K562 (cell line): ENCODE results near the gene MAP1A. TPM values are rescaled to one million over a fixed set of nuclear protein-coding genes. Genes with fewer than 3 reads are reported as not detected.
A peak's percentile ranks its signal among the peaks of the same experiment; 100 is the strongest.

Experiments
- ATAC-seq: fragments of 200-7000 bp; cut with Tn5 transposase; 3 replicates; pipeline ENCODE4 v1.9.1; 2020; ENCODE audit warnings: moderate library complexity
- BruUV-seq: library from RNA; stranded (reverse); fragments of 400-500 nt; replicated peaks from 2 replicates; lab custom pipeline; 2021; lab: Mats Ljungman, UMichigan
- CTCF ChIA-PET: fragments of 300-600 bp; formaldehyde crosslinking; extraction: SDS; loops from one replicate; lab custom pipeline; 2021; ENCODE audit warnings: low intra/inter-chr PET ratio; lab: Yijun Ruan, JAX
- POLR2A ChIA-PET: fragments of 300-600, 350-650 bp; sonication (Branson Sonifier 250); formaldehyde crosslinking; extraction: SDS; loops from one replicate; lab custom pipeline; 2021; ENCODE audit warnings: antibody characterized with exemption, inconsistent platforms; lab: Yijun Ruan, JAX
- DNase-seq, 4 experiments: peaks; one replicate each; pipeline versions ENCODE4 v3.0.0 to v3.0.0-alpha.2; 2011 to 2018; ENCODE audit warnings: low spot score in 3 of 4, mixed read lengths in 3 of 4; ENCODE audit errors: extremely low read depth in 1 of 4
- FAIRE-seq: peaks from 2 replicates; lab custom pipeline; 2011; peaks lifted over from hg19 to GRCh38; lab: Jason Lieb, UNC
- H2AFZ ChIP-seq: 2 replicates; pipeline ENCODE4 v1.6.0; 2011; ENCODE audit warnings: low read depth, low read length, control low read depth, inconsistent platforms
- H3K27ac ChIP-seq: fragments of 200-600 bp; 3 replicates; pipeline ENCODE4 v1.8.0; 2011; ENCODE audit warnings: low read depth, mild to moderate bottlenecking, control low read depth, inconsistent platforms, low read length, moderate library complexity, mixed read lengths; ENCODE audit errors: extremely low read depth
- H3K27me3 ChIP-seq, 2 experiments: fragments of 300-600 bp in 1 of 2; 2 replicates in 1 of 2; 3 replicates in 1 of 2; pipeline versions ENCODE4 v1.6.0 to v1.8.0; 2011; ENCODE audit warnings: inconsistent platforms in 2 of 2, low read length in 2 of 2, mild to moderate bottlenecking in 1 of 2, mixed read lengths in 1 of 2, moderate library complexity in 1 of 2; ENCODE audit not compliant: control insufficient read depth in 2 of 2, insufficient read depth in 2 of 2
- H3K36me3 ChIP-seq: fragments of 300-600 bp; 3 replicates; pipeline ENCODE4 v1.8.0; 2011; ENCODE audit warnings: mild to moderate bottlenecking, low read length, inconsistent platforms; ENCODE audit not compliant: control insufficient read depth, insufficient read depth
- H3K4me1 ChIP-seq, 2 experiments: fragments of 200-600 bp in 1 of 2; replicated peaks in 1 of 2; 2 replicates in 1 of 2; 3 replicates in 1 of 2; pipeline versions ENCODE4 v1.5.1 to v1.8.0; 2011; ENCODE audit warnings: inconsistent platforms in 2 of 2, low read length in 2 of 2, mild to moderate bottlenecking in 1 of 2, mixed read lengths in 1 of 2, moderate library complexity in 1 of 2; ENCODE audit not compliant: control insufficient read depth in 2 of 2, insufficient read depth in 2 of 2
- H3K4me2 ChIP-seq: 2 replicates; pipeline ENCODE4 v1.6.1; 2011; ENCODE audit warnings: low read length, control low read depth, inconsistent platforms, mixed read lengths; ENCODE audit not compliant: insufficient read depth
- H3K4me3 ChIP-seq: fragments of 200-600 bp; sonication (generic), shearing (Covaris generic); 2 replicates; pipeline ENCODE4 v1.5.1; 2016; ENCODE audit warnings: control low read depth, inconsistent platforms
- H3K79me2 ChIP-seq: fragments of 200-600 bp; 3 replicates; pipeline ENCODE4 v1.8.0; 2011; ENCODE audit warnings: low read length, inconsistent platforms; ENCODE audit not compliant: control insufficient read depth, insufficient read depth
- H3K9ac ChIP-seq, 2 experiments: 2 replicates each; pipeline versions ENCODE4 v1.6.0 to v1.6.1; 2011; ENCODE audit warnings: low read depth in 2 of 2, low read length in 2 of 2, control low read depth in 1 of 2, inconsistent platforms in 1 of 2, mild to moderate bottlenecking in 1 of 2, mixed read lengths in 1 of 2; ENCODE audit not compliant: insufficient read depth in 1 of 2
- H3K9me1 ChIP-seq: one replicate; pipeline ENCODE4 v1.6.0; 2011; ENCODE audit warnings: inconsistent platforms, mild to moderate bottlenecking, low read length, moderate library complexity; ENCODE audit not compliant: control insufficient read depth, insufficient read depth
- H3K9me3 ChIP-seq: replicated peaks from 2 replicates; pipeline ENCODE4 v1.5.1; 2011; ENCODE audit warnings: low read depth, low read length, inconsistent platforms; ENCODE audit not compliant: control insufficient read depth, insufficient read depth
- H4K20me1 ChIP-seq: replicated peaks from 2 replicates; pipeline ENCODE4 v1.6.1; 2011; ENCODE audit warnings: low read length, inconsistent platforms, mixed read lengths; ENCODE audit not compliant: control insufficient read depth, insufficient read depth
- CBFA2T3 ChIP-seq: fragments of 450-650 bp; IDR thresholded peaks from 2 replicates; pipeline ENCODE4 v1.6.1; 2017
- E2F1 ChIP-seq: sonication (generic); formaldehyde crosslinking; IDR thresholded peaks from 2 replicates; pipeline ENCODE4 v1.8.1; 2023; ENCODE audit warnings: mild to moderate bottlenecking, missing genetic modification reagents, moderate library complexity
- NONO ChIP-seq, 2 experiments: fragments of 200-400 bp in 1 of 2; fragments of 450-650 bp in 1 of 2; formaldehyde crosslinking in 1 of 2; IDR thresholded peaks; 2 replicates each; pipeline ENCODE4 v1.6.1; 2017; ENCODE audit warnings: low read depth in 2 of 2, mild to moderate bottlenecking in 2 of 2, moderate library complexity in 2 of 2, low read length in 1 of 2
- ZNF134 ChIP-seq: fragments of 250-450 bp; sonication (Bioruptor Pico); conservative IDR thresholded peaks from 2 replicates; pipeline ENCODE4 v1.4.0; 2020
- WGBS: fragments of 100-300 bp; shearing (Covaris generic); methylation state at CpG from one replicate; pipeline ENCODE4 v1.1.6; 2016; ENCODE audit warnings: low coverage, mixed read lengths; ENCODE audit not compliant: insufficient coverage; ENCODE audit errors: missing lambda C conversion rate; 5-methylcytosine and 5-hydroxymethylcytosine counted together
- in situ Hi-C: fragments of 300-500 bp; cut with MboI; formaldehyde crosslinking; loops from 4 replicates; pipeline ENCODE4 v1.15.0; 2018; ENCODE audit warnings: inconsistent platforms, mixed read lengths
- intact Hi-C: fragments of 100-400 bp; cut with micrococcal nuclease; formaldehyde crosslinking; loops from 2 replicates; pipeline ENCODE4 v1.14.2; 2022
- polyA plus RNA-seq, 8 experiments: library from polyadenylated mRNA; depleted of rRNA in 4 of 8; stranded (reverse) in 5 of 8; unstranded in 3 of 8; fragments of >200 nt; fragmentation: Nextera tagmentation in 2 of 8; fragmentation: Illumina TruSeq in 1 of 8; extraction: Ambion mirVana in 2 of 8; extraction: Trizol in 1 of 8; gene quantifications; 2 replicates each; pipeline versions ENCODE4 v1.2.1 to v1.2.3, GENCODE V29; 2011 to 2014; ENCODE audit warnings: inconsistent platforms in 1 of 8, missing spikeins in 1 of 8
- total RNA-seq, 7 experiments: library from RNA; depleted of rRNA in 6 of 7; stranded (reverse); fragments of >200 nt in 6 of 7; fragmentation: Illumina TruSeq in 2 of 7; extraction: Trizol in 2 of 7; gene quantifications; 2 replicates each; pipeline versions ENCODE4 v1.2.1 to v1.2.3, GENCODE V29; 2011 to 2021; ENCODE audit warnings: low replicate concordance in 1 of 7

MAP1A gene
- total and polyA plus RNA-seq, 9 of the 15 experiments (the other 6 are each of a cell fraction or from before 2014, with no cell fraction given): 2.0 to 20.3 (median 7.3) TPM

GRCh38 chr15:43492266-43492665 is 25.1 kb upstream of the MAP1A start:
- FAIRE-seq: no peak
- ChIA-PET POLR2A (interaction anchor here (0.6 to 1.9 kb wide), 7 partner anchors 8 to 1495 kb away, joined by 3 to 8 read pairs (median 4); no protein-coding TSS in a partner anchor), CTCF (no interaction called here)
- peak overlapping the region; percentile 77 for H3K4me3 ChIP-seq
- TF ChIP-seq ZNF134 (CRISPR knock-in tag) (no peak), E2F1 (CRISPR knock-in tag) (no peak), CBFA2T3 (0 out of 2 replicates have a peak, but pooled peaks have one; percentile 11), NONO (IDR thresholded peaks at IDR 0.05; ENCODE audit: low read depth in 2 of 2, low read length in 1 of 2) (no peak)
- peak overlapping the region; percentile 60 to 91; a peak in 3 of 4 replicates for H3K9ac ChIP-seq
- in situ Hi-C loops: no loop called here
- no peaks in the 10 kb centered on the region for H4K20me1 ChIP-seq
- H3K27ac ChIP-seq: peak overlapping the region; percentile 69
- H3K4me2 ChIP-seq: peak overlapping the region; percentile 97
- peaks cover 36% of the 10 kb centered on the region; the same call in 2 of the 3 replicates for H3K36me3 ChIP-seq
- peak overlapping the region; percentile 98 for H2AFZ ChIP-seq
- H3K4me1 ChIP-seq: peaks cover 3 to 11% of the 10 kb centered on the region in 2 experiments; a peak in 3 of 5 replicates
- WGBS: 5% methylated on average over 7 of the region's 7 CpGs
- no peaks in the 10 kb centered on the region for H3K9me1 ChIP-seq
- H3K27me3 ChIP-seq: no peaks in the 10 kb centered on the region
- H3K9me3 ChIP-seq: no peaks in the 10 kb centered on the region
- H3K79me2 ChIP-seq: 0 out of 3 replicates have a peak, but pooled peaks cover 10% of the 10 kb centered on the region
- BruUV-seq: TSS peak; percentile 47
- ATAC-seq: no peak
- DNase-seq: no peak
- intact Hi-C loops: no loop called here
